ENCODE results near the gene CELA2B. TPM values are rescaled to one million over a fixed set of nuclear protein-coding genes. Genes with fewer than 3 reads are reported as not detected.
"Not testable (repeated sequence)": the region's sequence is repeated elsewhere in the genome, so short reads cannot be mapped to it uniquely, and the experiment has no call there.

Gene CELA2B
- 0.36 TPM in 1 of 2 replicates, not detected in the other for total RNA-seq

DNA sequence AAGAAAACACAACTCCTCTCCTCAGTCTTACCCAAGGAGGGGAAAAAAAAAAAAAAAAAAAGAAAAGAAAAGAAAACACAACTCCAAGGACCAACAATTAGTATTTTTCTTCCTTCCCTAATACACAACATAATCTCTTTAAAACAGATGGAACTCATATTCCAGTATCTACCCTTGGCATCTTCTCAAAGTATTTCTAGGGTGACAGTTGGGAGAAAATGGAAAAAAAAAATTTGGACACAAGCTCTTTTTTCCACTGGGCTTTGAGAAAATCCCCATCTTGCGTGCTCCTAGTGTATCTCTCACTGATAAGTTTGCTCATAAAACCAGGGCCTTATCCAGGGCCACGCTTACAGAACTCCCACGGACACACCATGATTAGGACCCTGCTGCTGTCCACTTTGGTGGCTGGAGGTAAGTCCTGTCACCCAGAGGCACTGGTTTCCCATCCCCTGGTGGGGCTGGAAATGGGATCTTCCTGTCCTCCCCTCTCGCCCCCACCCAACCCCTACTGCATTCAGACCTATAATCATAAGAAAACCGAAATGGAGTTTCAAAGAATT is at the start of gene CELA2B:
CELA2B (plus strand) TSS at position 353 of the 563 bp plus-strand sequence; CDS start at position 375, 22 bp downstream.
- H3K36me3 ChIP-seq (ENCODE audit: insufficient read depth, low read length) = no peaks in the 10 kb centered on the region
- no peak for DNase-seq (ENCODE audit: insufficient read length, low spot score, missing footprints)

DNA sequence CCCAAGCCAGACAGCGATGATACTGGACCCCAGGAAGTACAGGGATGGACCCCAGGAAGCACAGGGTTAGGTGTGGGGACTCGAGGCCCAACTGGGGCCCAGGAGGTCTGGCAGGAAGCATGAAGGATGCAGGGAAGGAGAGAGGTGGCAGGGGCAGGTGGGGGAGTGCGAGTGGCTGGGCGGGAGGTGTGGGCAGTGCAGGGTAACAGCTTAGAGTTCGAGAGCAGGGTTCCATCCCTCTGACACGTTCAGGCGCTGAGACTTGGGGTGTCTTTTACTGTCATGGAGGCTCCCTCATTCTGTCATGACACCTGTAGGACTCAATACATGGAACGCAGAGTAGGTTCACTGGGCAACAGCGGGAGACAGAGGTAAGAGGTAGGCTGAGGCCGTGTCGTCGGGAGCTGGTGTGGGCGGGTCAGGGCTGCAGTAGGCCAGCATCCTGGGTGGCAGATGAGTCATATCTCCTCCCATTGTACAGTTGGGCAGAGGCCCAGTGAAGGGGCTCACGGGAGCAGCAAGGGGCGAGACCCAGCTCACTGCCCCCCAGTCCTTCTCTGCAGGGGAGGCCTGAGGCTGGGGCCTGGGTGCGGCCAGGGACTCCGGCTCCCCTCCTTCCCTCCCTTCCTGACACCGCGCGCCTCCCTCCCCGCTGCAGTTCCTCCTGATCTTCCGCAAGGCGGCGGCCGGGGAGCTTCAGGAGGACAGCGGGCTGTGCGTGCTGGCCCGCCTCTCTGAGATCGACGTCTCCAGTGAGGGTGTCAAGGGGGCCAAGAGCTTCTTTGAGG is 49.2 kb upstream of the CELA2B start:
- H3K9me3 ChIP-seq (ENCODE audit: low read depth, low read length) = no peaks in the 10 kb centered on the region
- no peaks in the 10 kb centered on the region for H3K27me3 ChIP-seq (ENCODE audit: insufficient read depth, low read length)
- peaks cover 15% of the 10 kb centered on the region for H3K4me1 ChIP-seq (ENCODE audit: insufficient read depth, low read length)
- H3K79me2 ChIP-seq (ENCODE audit: insufficient read depth, low read length) = peaks cover 40% of the 10 kb centered on the region
- TF ChIP-seq, protein P1, sequence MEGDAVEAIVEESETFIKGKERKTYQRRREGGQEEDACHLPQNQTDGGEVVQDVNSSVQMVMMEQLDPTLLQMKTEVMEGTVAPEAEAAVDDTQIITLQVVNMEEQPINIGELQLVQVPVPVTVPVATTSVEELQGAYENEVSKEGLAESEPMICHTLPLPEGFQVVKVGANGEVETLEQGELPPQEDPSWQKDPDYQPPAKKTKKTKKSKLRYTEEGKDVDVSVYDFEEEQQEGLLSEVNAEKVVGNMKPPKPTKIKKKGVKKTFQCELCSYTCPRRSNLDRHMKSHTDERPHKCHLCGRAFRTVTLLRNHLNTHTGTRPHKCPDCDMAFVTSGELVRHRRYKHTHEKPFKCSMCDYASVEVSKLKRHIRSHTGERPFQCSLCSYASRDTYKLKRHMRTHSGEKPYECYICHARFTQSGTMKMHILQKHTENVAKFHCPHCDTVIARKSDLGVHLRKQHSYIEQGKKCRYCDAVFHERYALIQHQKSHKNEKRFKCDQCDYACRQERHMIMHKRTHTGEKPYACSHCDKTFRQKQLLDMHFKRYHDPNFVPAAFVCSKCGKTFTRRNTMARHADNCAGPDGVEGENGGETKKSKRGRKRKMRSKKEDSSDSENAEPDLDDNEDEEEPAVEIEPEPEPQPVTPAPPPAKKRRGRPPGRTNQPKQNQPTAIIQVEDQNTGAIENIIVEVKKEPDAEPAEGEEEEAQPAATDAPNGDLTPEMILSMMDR (IDR thresholded peaks at IDR 0.05; ENCODE audit: extremely low read depth, low read depth, low read length) = no peak
- H3K4me3 ChIP-seq (ENCODE audit: insufficient read depth, low read length) = no peak overlapping the region
- peak; percentile 93 for DNase-seq (ENCODE audit: insufficient read length, low spot score, missing footprints)
- no peak overlapping the region for H3K4me2 ChIP-seq (ENCODE audit: insufficient read depth, low read length)
- no peak overlapping the region for H2AFZ ChIP-seq (ENCODE audit: low read length)
- H3K27ac ChIP-seq (ENCODE audit: low read depth, low read length) = peak overlapping the region; percentile 51
- H3K36me3 ChIP-seq (ENCODE audit: insufficient read depth, low read length) = peaks cover 21% of the 10 kb centered on the region
- H4K20me1 ChIP-seq (ENCODE audit: insufficient read depth, low read length) = peaks cover 27% of the 10 kb centered on the region

More for the DNA sequence above, at the start of gene CELA2B:
- TF ChIP-seq, protein P1 (IDR thresholded peaks at IDR 0.05; ENCODE audit: extremely low read depth, low read depth, low read length) = no peak
- Histone ChIP-seq H2AFZ (ENCODE audit: low read length) (no peak within 1 kb of the TSS), H3K79me2 (ENCODE audit: insufficient read depth, low read length) (no peaks in the 10 kb centered on the region), H3K4me1 (ENCODE audit: insufficient read depth, low read length) (no peaks in the 10 kb centered on the region), H3K4me2 (ENCODE audit: insufficient read depth, low read length) (no peak within 1 kb of the TSS), H3K27ac (ENCODE audit: low read depth, low read length) (no peak within 1 kb of the TSS), H3K9me3 (ENCODE audit: low read depth, low read length) (no peaks in the 10 kb centered on the region), H3K4me3 (ENCODE audit: insufficient read depth, low read length) (no peak within 1 kb of the TSS), H3K27me3 (ENCODE audit: insufficient read depth, low read length) (no peaks in the 10 kb centered on the region), H4K20me1 (ENCODE audit: insufficient read depth, low read length) (no peaks in the 10 kb centered on the region)

DNA sequence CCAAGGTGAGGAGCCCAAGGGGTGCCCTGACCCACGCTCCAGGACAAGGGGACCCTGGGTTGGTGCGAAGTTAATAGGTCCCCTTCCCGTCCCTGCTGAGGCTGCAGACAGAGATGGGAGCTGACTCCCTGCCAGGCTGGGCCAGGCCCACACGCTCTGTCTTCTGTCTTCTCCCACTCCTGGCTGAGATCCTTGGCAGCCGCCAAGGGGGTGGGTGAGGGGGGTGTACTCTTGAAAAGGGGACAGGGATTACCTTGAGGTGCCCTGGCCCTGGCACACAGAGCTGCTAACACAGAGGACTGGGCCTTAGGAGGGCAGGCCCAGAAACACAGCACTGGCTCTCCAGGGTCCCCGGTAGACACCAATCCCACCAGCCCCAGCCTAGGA is 48.6 kb upstream of the CELA2B start:
- no peaks in the 10 kb centered on the region for H3K27me3 ChIP-seq (ENCODE audit: insufficient read depth, low read length)
- no peak overlapping the region for H3K4me2 ChIP-seq (ENCODE audit: insufficient read depth, low read length)
- TF ChIP-seq, protein P1 (IDR thresholded peaks at IDR 0.05; ENCODE audit: extremely low read depth, low read depth, low read length) = no peak
- no peaks in the 10 kb centered on the region for H3K9me3 ChIP-seq (ENCODE audit: low read depth, low read length)
- peak; percentile 6 for DNase-seq (ENCODE audit: insufficient read length, low spot score, missing footprints)
- peaks cover 27% of the 10 kb centered on the region for H4K20me1 ChIP-seq (ENCODE audit: insufficient read depth, low read length)
- peak overlapping the region; percentile 51 for H3K27ac ChIP-seq (ENCODE audit: low read depth, low read length)
- H3K4me3 ChIP-seq (ENCODE audit: insufficient read depth, low read length) = no peak overlapping the region
- peaks cover 21% of the 10 kb centered on the region for H3K36me3 ChIP-seq (ENCODE audit: insufficient read depth, low read length)
- H2AFZ ChIP-seq (ENCODE audit: low read length) = no peak overlapping the region
- H3K79me2 ChIP-seq (ENCODE audit: insufficient read depth, low read length) = peaks cover 36% of the 10 kb centered on the region
- H3K4me1 ChIP-seq (ENCODE audit: insufficient read depth, low read length) = peaks cover 15% of the 10 kb centered on the region

DNA sequence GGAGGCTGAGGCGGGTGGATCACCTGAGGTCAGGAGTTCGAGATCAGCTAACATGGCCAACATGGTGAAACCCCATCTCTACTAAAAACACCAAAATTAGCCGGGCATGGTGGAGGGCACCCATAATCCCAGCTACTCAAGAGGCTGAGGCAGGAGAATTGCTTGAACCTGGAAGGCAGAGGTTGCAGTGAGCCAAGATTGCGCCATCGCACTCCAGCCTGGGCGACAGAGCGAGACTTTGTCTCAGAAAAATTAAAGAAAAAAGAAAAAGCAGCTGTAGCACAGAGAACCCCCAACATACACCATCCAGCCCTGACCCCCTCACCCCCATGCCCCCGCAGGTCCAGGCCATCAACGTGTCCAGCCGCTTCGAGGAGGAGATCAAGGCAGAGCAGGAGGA is 47.7 kb upstream of the CELA2B start:
- not testable (repeated sequence) for H3K4me2 ChIP-seq (ENCODE audit: insufficient read depth, low read length); H3K9me3 ChIP-seq (ENCODE audit: low read depth, low read length); H2AFZ ChIP-seq (ENCODE audit: low read length); H3K27ac ChIP-seq (ENCODE audit: low read depth, low read length); H3K27me3 ChIP-seq (ENCODE audit: insufficient read depth, low read length); H3K4me3 ChIP-seq (ENCODE audit: insufficient read depth, low read length)
- Histone ChIP-seq H4K20me1 (ENCODE audit: insufficient read depth, low read length) (peaks cover 23% of the 10 kb centered on the region), H3K36me3 (ENCODE audit: insufficient read depth, low read length) (peaks cover 21% of the 10 kb centered on the region), H3K79me2 (ENCODE audit: insufficient read depth, low read length) (peaks cover 28% of the 10 kb centered on the region), H3K4me1 (ENCODE audit: insufficient read depth, low read length) (peaks cover 22% of the 10 kb centered on the region)
- DNase-seq (ENCODE audit: insufficient read length, low spot score, missing footprints) = peak; percentile 38

Measured in osteoblast (primary cell).